GM23338 (cell line): ENCODE results near the gene SMG7. TPM values are rescaled to one million over a fixed set of nuclear protein-coding genes. Genes with fewer than 3 reads are reported as not detected.

Experiments used
- ATAC-seq: fragments of 200-7000 bp; cut with Tn5 transposase; 3 replicates; pipeline ENCODE4 v1.9.1; 2020
- DNase-seq: peaks from one replicate; pipeline ENCODE4 v3.0.0-alpha.2; 2015; ENCODE audit warnings: low spot score
- H2AFZ ChIP-seq: fragments of 200-600 bp; sonication (generic); 2 replicates; pipeline ENCODE4 v1.8.0; 2016; ENCODE audit warnings: antibody characterized with exemption, mild to moderate bottlenecking, moderate library complexity
- H3F3A ChIP-seq: fragments of 200-600 bp; sonication (generic); replicated peaks from 2 replicates; pipeline ENCODE4 v1.8.0; 2017; ENCODE audit warnings: antibody characterized with exemption, mixed run types, low read depth
- H3K27ac ChIP-seq: fragments of 200-600 bp; sonication (generic); 2 replicates; pipeline ENCODE4 v1.6.1; 2016; ENCODE audit warnings: low read depth
- H3K27me3 ChIP-seq: fragments of 200-600 bp; sonication (generic); 2 replicates; pipeline ENCODE4 v1.8.0; 2016; ENCODE audit warnings: mild to moderate bottlenecking, mixed run types, moderate library complexity; ENCODE audit not compliant: insufficient read depth
- H3K36me3 ChIP-seq: fragments of 200-600 bp; sonication (generic); 2 replicates; pipeline ENCODE4 v1.8.0; 2016; ENCODE audit warnings: mild to moderate bottlenecking; ENCODE audit not compliant: insufficient read depth
- H3K4me1 ChIP-seq: fragments of 200-600 bp; sonication (generic); 2 replicates; pipeline ENCODE4 v1.8.0; 2016; ENCODE audit warnings: mild to moderate bottlenecking, moderate library complexity; ENCODE audit not compliant: insufficient read depth
- H3K4me2 ChIP-seq: fragments of 200-600 bp; sonication (generic); 2 replicates; pipeline ENCODE4 v1.7.1; 2017; ENCODE audit warnings: mixed run types
- H3K4me3 ChIP-seq: fragments of 200-600 bp; sonication (generic); 2 replicates; pipeline ENCODE4 v1.6.1; 2016; ENCODE audit warnings: mixed run types
- H3K79me2 ChIP-seq: fragments of 200-600 bp; sonication (generic); replicated peaks from 2 replicates; pipeline ENCODE4 v1.8.0; 2017; ENCODE audit warnings: mild to moderate bottlenecking; ENCODE audit not compliant: insufficient read depth
- H3K9me2 ChIP-seq: fragments of 200-600 bp; sonication (generic); 2 replicates; pipeline ENCODE4 v1.8.0; 2017; ENCODE audit not compliant: insufficient read depth
- H4K20me1 ChIP-seq: fragments of 200-600 bp; sonication (generic); replicated peaks from 2 replicates; pipeline ENCODE4 v1.8.0; 2017; ENCODE audit warnings: mild to moderate bottlenecking; ENCODE audit not compliant: insufficient read depth
- H3K27ac Mint-ChIP-seq: 2 replicates; pipeline ENCODE4 v1.8.0; 2020; ENCODE audit warnings: inconsistent platforms, mild to moderate bottlenecking, moderate library complexity, mixed read lengths
- H3K27me3 Mint-ChIP-seq: 3 replicates; pipeline ENCODE4 v1.8.0; 2022; ENCODE audit warnings: low read depth, mild to moderate bottlenecking, moderate library complexity, mixed read lengths, inconsistent platforms; ENCODE audit not compliant: insufficient read depth, poor library complexity
- H3K36me3 Mint-ChIP-seq: 3 replicates; pipeline ENCODE4 v1.8.0; 2021; ENCODE audit warnings: low read depth, mild to moderate bottlenecking, inconsistent platforms, moderate library complexity, mixed read lengths
- H3K4me1 Mint-ChIP-seq: 3 replicates; pipeline ENCODE4 v1.8.0; 2020; ENCODE audit warnings: mild to moderate bottlenecking, inconsistent platforms, mixed read lengths
- H3K4me3 Mint-ChIP-seq: 3 replicates; pipeline ENCODE4 v1.8.0; 2021; ENCODE audit warnings: moderate library complexity, mild to moderate bottlenecking, inconsistent platforms, mixed read lengths
- H3K9me3 Mint-ChIP-seq: 3 replicates; pipeline ENCODE4 v1.8.0; 2020; ENCODE audit warnings: moderate library complexity, mild to moderate bottlenecking, inconsistent platforms, mixed read lengths
- CREB1 ChIP-seq: fragments of 250-450 bp; sonication (Bioruptor Pico); IDR thresholded peaks from 2 replicates; pipeline ENCODE4 v1.5.0; 2020; ENCODE audit warnings: low read depth, mild to moderate bottlenecking, moderate library complexity
- EZH2 ChIP-seq: fragments of 200-600 bp; sonication (generic); IDR thresholded peaks from one replicate; pipeline ENCODE4 v1.8.0; 2017; ENCODE audit warnings: antibody characterized with exemption, mild to moderate bottlenecking, low read depth; ENCODE audit not compliant: unreplicated experiment
- EZH2phosphoT487 ChIP-seq: fragments of 200-600 bp; sonication (generic); IDR thresholded peaks from one replicate; pipeline ENCODE4 v1.8.1; 2018; ENCODE audit warnings: antibody characterized with exemption; ENCODE audit not compliant: unreplicated experiment
- JUNB ChIP-seq: IDR thresholded peaks from one replicate; pipeline ENCODE4 v1.6.1; 2016; ENCODE audit warnings: antibody characterized with exemption; ENCODE audit not compliant: unreplicated experiment
- NANOG ChIP-seq: IDR thresholded peaks from 2 replicates; pipeline ENCODE4 v1.6.1; 2016; ENCODE audit warnings: antibody characterized with exemption, borderline replicate concordance
- POLR2AphosphoS5 ChIP-seq: IDR thresholded peaks from 2 replicates; pipeline ENCODE4 v1.6.1; 2016; ENCODE audit warnings: antibody characterized with exemption, low read depth
- STAT1 ChIP-seq: IDR thresholded peaks from one replicate; pipeline ENCODE4 v1.6.1; 2016; ENCODE audit warnings: antibody characterized with exemption; ENCODE audit not compliant: unreplicated experiment
- ZNF114 ChIP-seq: fragments of 250-450 bp; sonication (Bioruptor Pico); IDR thresholded peaks from 2 replicates; pipeline ENCODE4 v1.5.0; 2020; ENCODE audit warnings: mild to moderate bottlenecking, moderate library complexity
- ZNF331 ChIP-seq: fragments of 250-450 bp; sonication (Bioruptor Pico); IDR thresholded peaks from 2 replicates; pipeline ENCODE4 v1.5.0; 2020; ENCODE audit warnings: low read depth, mild to moderate bottlenecking, moderate library complexity
- polyA plus RNA-seq: library from polyadenylated mRNA; unstranded; fragments of >200 nt; fragmentation: Nextera tagmentation; extraction: Ambion mirVana; gene quantifications from 2 replicates; pipeline ENCODE4 v1.2.1, GENCODE V29; 2016
- total RNA-seq: library from RNA; depleted of rRNA; stranded (reverse); fragments of >200 nt; shearing (Covaris generic); gene quantifications from 2 replicates; pipeline ENCODE4 v1.2.3, GENCODE V29; 2014
- TF ChIP-seq, protein P1 (sequence below): IDR thresholded peaks from 2 replicates; pipeline ENCODE4 v1.6.1; 2016; ENCODE audit warnings: antibody characterized with exemption
- TF ChIP-seq, protein P2 (sequence below), 2 experiments: fragments of 200-600 bp in 1 of 2; sonication (generic) in 1 of 2; conservative IDR thresholded peaks; 2 replicates each; pipeline versions ENCODE4 v1.5.1 to v1.6.1; 2016 to 2017; ENCODE audit warnings: antibody characterized with exemption in 2 of 2, low read depth in 2 of 2, mild to moderate bottlenecking in 2 of 2, moderate library complexity in 1 of 2
- TF ChIP-seq, protein P3 (sequence below): fragments of 250-450 bp; sonication (Bioruptor Pico); IDR thresholded peaks from 2 replicates; pipeline ENCODE4 v1.5.0; 2020; ENCODE audit warnings: mild to moderate bottlenecking, moderate library complexity
- TF ChIP-seq, protein P4 (sequence below): IDR thresholded peaks from one replicate; pipeline ENCODE4 v1.6.1; 2018; ENCODE audit warnings: antibody characterized with exemption; ENCODE audit not compliant: unreplicated experiment

SMG7 gene
- total and polyA plus RNA-seq, 2 experiments from 2014 or later, result 33.0 to 79.4 TPM

DNA sequence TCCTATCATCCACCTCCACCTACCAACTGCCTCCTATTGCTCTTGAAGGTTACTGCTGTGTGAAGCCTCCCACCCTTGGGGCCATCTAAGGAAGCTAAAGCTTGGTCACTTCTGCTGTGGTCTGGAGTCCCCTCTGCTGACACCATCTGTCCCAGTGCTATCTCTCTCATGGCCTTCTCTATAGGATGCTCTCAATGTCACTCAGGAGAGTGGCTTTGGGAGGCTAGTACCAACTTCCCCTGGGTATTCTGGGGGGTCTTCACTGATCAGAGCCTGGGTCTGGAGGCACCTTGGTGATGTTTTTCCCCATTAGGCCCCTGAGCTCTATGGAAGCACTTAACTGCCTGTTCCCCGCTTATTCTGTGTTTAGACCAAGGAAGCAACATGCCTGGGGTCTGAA is 130.2 kb downstream of the SMG7 start:
- peaks cover 4% of the 10 kb centered on the region for H3K27me3 Mint-ChIP-seq
- ATAC-seq, result no peak
- Histone ChIP-seq H3K79me2 (no peaks in the 10 kb centered on the region), H4K20me1 (no peaks in the 10 kb centered on the region), H3K27ac (no peak overlapping the region), H3K4me3 (no peak overlapping the region), H3K27me3 (no peaks in the 10 kb centered on the region), H3K4me2 (no peak overlapping the region), H2AFZ (no peak overlapping the region), H3K36me3 (no peaks in the 10 kb centered on the region), H3K4me1 (no peaks in the 10 kb centered on the region), H3F3A (no peaks in the 10 kb centered on the region), H3K9me2 (0 out of 2 replicates have a peak, but pooled peaks cover 8% of the 10 kb centered on the region)
- H3K36me3 Mint-ChIP-seq, result no peaks in the 10 kb centered on the region
- TF ChIP-seq, protein P1, sequence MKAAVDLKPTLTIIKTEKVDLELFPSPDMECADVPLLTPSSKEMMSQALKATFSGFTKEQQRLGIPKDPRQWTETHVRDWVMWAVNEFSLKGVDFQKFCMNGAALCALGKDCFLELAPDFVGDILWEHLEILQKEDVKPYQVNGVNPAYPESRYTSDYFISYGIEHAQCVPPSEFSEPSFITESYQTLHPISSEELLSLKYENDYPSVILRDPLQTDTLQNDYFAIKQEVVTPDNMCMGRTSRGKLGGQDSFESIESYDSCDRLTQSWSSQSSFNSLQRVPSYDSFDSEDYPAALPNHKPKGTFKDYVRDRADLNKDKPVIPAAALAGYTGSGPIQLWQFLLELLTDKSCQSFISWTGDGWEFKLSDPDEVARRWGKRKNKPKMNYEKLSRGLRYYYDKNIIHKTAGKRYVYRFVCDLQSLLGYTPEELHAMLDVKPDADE, result no peak
- no peak for TF ChIP-seq STAT1
- TF ChIP-seq EZH2phosphoT487, result no peak
- TF ChIP-seq NANOG, result no peak
- no peak for TF ChIP-seq POLR2AphosphoS5
- TF ChIP-seq, protein P2, sequence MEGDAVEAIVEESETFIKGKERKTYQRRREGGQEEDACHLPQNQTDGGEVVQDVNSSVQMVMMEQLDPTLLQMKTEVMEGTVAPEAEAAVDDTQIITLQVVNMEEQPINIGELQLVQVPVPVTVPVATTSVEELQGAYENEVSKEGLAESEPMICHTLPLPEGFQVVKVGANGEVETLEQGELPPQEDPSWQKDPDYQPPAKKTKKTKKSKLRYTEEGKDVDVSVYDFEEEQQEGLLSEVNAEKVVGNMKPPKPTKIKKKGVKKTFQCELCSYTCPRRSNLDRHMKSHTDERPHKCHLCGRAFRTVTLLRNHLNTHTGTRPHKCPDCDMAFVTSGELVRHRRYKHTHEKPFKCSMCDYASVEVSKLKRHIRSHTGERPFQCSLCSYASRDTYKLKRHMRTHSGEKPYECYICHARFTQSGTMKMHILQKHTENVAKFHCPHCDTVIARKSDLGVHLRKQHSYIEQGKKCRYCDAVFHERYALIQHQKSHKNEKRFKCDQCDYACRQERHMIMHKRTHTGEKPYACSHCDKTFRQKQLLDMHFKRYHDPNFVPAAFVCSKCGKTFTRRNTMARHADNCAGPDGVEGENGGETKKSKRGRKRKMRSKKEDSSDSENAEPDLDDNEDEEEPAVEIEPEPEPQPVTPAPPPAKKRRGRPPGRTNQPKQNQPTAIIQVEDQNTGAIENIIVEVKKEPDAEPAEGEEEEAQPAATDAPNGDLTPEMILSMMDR (conservative IDR thresholded peaks at IDR 0.05; ENCODE audit: low read depth in 2 of 2), result no peak
- TF ChIP-seq ZNF331 (CRISPR knock-in tag), result no peak
- no peak for TF ChIP-seq EZH2
- no peak for TF ChIP-seq JUNB
- TF ChIP-seq, protein P3, sequence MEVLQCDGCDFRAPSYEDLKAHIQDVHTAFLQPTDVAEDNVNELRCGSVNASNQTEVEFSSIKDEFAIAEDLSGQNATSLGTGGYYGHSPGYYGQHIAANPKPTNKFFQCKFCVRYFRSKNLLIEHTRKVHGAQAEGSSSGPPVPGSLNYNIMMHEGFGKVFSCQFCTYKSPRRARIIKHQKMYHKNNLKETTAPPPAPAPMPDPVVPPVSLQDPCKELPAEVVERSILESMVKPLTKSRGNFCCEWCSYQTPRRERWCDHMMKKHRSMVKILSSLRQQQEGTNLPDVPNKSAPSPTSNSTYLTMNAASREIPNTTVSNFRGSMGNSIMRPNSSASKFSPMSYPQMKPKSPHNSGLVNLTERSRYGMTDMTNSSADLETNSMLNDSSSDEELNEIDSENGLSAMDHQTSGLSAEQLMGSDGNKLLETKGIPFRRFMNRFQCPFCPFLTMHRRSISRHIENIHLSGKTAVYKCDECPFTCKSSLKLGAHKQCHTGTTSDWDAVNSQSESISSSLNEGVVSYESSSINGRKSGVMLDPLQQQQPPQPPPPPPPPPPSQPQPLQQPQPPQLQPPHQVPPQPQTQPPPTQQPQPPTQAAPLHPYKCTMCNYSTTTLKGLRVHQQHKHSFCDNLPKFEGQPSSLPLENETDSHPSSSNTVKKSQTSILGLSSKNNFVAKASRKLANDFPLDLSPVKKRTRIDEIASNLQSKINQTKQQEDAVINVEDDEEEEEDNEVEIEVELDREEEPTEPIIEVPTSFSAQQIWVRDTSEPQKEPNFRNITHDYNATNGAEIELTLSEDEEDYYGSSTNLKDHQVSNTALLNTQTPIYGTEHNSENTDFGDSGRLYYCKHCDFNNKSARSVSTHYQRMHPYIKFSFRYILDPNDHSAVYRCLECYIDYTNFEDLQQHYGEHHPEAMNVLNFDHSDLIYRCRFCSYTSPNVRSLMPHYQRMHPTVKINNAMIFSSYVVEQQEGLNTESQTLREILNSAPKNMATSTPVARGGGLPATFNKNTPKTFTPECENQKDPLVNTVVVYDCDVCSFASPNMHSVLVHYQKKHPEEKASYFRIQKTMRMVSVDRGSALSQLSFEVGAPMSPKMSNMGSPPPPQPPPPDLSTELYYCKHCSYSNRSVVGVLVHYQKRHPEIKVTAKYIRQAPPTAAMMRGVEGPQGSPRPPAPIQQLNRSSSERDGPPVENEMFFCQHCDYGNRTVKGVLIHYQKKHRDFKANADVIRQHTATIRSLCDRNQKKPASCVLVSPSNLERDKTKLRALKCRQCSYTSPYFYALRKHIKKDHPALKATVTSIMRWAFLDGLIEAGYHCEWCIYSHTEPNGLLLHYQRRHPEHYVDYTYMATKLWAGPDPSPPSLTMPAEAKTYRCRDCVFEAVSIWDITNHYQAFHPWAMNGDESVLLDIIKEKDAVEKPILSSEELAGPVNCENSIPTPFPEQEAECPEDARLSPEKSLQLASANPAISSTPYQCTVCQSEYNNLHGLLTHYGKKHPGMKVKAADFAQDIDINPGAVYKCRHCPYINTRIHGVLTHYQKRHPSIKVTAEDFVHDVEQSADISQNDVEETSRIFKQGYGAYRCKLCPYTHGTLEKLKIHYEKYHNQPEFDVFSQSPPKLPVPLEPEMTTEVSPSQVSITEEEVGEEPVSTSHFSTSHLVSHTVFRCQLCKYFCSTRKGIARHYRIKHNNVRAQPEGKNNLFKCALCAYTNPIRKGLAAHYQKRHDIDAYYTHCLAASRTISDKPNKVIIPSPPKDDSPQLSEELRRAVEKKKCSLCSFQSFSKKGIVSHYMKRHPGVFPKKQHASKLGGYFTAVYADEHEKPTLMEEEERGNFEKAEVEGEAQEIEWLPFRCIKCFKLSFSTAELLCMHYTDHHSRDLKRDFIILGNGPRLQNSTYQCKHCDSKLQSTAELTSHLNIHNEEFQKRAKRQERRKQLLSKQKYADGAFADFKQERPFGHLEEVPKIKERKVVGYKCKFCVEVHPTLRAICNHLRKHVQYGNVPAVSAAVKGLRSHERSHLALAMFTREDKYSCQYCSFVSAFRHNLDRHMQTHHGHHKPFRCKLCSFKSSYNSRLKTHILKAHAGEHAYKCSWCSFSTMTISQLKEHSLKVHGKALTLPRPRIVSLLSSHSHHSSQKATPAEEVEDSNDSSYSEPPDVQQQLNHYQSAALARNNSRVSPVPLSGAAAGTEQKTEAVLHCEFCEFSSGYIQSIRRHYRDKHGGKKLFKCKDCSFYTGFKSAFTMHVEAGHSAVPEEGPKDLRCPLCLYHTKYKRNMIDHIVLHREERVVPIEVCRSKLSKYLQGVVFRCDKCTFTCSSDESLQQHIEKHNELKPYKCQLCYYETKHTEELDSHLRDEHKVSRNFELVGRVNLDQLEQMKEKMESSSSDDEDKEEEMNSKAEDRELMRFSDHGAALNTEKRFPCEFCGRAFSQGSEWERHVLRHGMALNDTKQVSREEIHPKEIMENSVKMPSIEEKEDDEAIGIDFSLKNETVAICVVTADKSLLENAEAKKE (CRISPR knock-in tag), result no peak
- no peak for TF ChIP-seq CREB1 (CRISPR knock-in tag)
- TF ChIP-seq, protein P4, sequence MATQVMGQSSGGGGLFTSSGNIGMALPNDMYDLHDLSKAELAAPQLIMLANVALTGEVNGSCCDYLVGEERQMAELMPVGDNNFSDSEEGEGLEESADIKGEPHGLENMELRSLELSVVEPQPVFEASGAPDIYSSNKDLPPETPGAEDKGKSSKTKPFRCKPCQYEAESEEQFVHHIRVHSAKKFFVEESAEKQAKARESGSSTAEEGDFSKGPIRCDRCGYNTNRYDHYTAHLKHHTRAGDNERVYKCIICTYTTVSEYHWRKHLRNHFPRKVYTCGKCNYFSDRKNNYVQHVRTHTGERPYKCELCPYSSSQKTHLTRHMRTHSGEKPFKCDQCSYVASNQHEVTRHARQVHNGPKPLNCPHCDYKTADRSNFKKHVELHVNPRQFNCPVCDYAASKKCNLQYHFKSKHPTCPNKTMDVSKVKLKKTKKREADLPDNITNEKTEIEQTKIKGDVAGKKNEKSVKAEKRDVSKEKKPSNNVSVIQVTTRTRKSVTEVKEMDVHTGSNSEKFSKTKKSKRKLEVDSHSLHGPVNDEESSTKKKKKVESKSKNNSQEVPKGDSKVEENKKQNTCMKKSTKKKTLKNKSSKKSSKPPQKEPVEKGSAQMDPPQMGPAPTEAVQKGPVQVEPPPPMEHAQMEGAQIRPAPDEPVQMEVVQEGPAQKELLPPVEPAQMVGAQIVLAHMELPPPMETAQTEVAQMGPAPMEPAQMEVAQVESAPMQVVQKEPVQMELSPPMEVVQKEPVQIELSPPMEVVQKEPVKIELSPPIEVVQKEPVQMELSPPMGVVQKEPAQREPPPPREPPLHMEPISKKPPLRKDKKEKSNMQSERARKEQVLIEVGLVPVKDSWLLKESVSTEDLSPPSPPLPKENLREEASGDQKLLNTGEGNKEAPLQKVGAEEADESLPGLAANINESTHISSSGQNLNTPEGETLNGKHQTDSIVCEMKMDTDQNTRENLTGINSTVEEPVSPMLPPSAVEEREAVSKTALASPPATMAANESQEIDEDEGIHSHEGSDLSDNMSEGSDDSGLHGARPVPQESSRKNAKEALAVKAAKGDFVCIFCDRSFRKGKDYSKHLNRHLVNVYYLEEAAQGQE, result no peak
- no peak for TF ChIP-seq ZNF114 (CRISPR knock-in tag)
- H3K27ac Mint-ChIP-seq, result no peak overlapping the region
- no peaks in the 10 kb centered on the region for H3K4me1 Mint-ChIP-seq
- no peak overlapping the region for H3K4me3 Mint-ChIP-seq
- no peak for DNase-seq
- H3K9me3 Mint-ChIP-seq, result no peaks in the 10 kb centered on the region; the same call in 2 of the 3 replicates
